ENCODE results near the gene CXCL5.

DNA sequence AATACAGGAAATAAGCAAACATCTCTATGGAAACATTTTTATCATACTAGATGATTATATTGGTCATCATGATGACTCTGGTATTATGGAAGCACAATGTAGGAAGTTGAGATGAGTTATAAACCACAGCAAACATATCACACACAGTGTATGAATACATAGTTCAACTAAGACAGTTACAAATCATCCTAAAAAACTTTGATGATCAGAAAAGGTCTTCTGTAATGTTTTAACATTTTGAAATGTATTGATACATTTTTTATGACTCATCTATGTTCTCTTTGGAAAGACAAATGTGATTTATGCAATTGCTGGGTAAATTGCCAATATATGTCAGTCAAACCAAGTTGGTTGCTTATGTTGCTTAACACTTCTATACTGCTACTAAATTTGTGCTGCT lies 35.3 kb upstream of the CXCL5 start:
- TF ChIP-seq TAF1 (IDR thresholded peaks at IDR 0.05; ENCODE audit: low read depth, low read length) = no peak
- TF ChIP-seq PAX5 (IDR thresholded peaks at IDR 0.05; ENCODE audit: insufficient read depth, low read length, severe bottlenecking) = no peak
